ENCODE measurements around the gene STK32A. TPM values are rescaled to one million over a fixed set of nuclear protein-coding genes. Genes with fewer than 3 reads are reported as not detected.

STK32A gene
- total and polyA plus RNA-seq, 2 donors (not counting 1 experiment from before 2014, with no cell fraction given), result not detected

DNA sequence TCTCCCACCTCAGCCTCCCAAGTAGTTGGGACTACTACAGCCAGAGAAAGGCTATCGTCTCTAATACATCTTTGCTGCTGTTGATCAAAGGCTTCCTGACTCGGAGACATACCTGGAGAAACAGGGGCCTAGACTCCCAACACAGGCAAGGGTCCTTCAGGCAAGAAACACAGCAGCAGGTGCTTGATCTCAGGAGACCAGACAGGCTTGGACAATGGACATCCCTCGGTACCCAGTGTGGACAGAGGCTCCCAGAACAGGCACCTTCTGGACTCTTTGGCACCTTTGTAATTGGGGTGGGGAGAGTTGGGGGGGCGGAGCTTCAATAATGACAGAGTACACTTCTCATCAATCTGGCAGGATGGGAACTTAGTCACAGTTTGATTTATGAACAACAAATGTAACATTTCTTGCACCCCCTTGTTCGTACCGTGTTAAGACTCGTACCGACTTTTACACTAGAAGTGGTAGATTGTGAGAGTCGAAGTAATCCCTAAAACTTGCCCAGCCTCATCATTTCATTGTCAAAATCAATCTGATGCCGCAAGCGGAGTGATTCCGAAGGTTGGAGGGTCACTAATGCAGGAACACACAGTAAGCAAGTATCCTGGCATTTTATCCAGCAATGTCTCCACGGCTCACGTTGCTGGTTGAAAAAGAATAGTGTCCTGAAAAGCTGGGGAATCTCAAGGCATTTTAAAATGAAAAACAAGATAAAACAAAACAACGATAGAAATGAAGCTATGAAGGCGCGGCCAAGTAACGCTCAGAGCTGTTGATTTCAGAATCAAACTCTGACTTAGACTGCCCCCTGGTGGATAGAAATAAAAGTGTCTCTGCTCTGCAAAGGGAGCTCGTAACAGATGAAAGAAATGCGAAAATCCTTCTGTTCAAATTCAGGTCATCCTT is 46.4 kb upstream of the STK32A start:
- ChIA-PET POLR2A (no interaction called here), CTCF (interaction anchor here (0.9 to 4.3 kb wide), 9 partner anchors 8 to 657 kb away, joined by 3 to 20 read pairs (median 5); no protein-coding TSS in a partner anchor)
- WGBS (ENCODE audit: insufficient coverage), result 52% methylated on average over 9 of the region's 20 CpGs
- Histone ChIP-seq H3K4me3 (ENCODE audit: control extremely low read depth in 1 of 5, extremely low read depth in 1 of 5, insufficient read depth in 1 of 5, low read depth in 2 of 5, low read length in 4 of 5) (no peak overlapping the region), H2AFZ (ENCODE audit: insufficient read depth, low read depth, low read length, poor library complexity, severe bottlenecking) (peak overlapping the region; percentile 19), H3K79me2 (ENCODE audit: control insufficient read depth, insufficient read depth, low read length) (no peaks in the 10 kb centered on the region), H3K9ac (ENCODE audit: low read length) (no peak overlapping the region), H3K4me2 (replicated peaks; ENCODE audit: low read depth, low read length, poor library complexity, severe bottlenecking) (no peak overlapping the region), H3K4me1 (ENCODE audit: control insufficient read depth in 2 of 2, insufficient read depth in 2 of 2, low read length in 2 of 2) (no peaks in the 10 kb centered on the region), H3K9me3 (ENCODE audit: control extremely low read depth in 1 of 3, control insufficient read depth in 2 of 3, insufficient read depth in 1 of 3, low read length in 2 of 3) (no peaks in the 10 kb centered on the region), H3K27me3 (replicated peaks in 1 of 4; ENCODE audit: control extremely low read depth in 1 of 4, control insufficient read depth in 3 of 4, insufficient read depth in 4 of 4, low read length in 3 of 4) (no peaks in the 10 kb centered on the region), H3K36me3 (replicated peaks in 1 of 2; ENCODE audit: control extremely low read depth in 1 of 2, control insufficient read depth in 1 of 2, extremely low read depth in 1 of 2, insufficient read depth in 2 of 2, low read length in 1 of 2) (no peaks in the 10 kb centered on the region), H4K20me1 (ENCODE audit: control insufficient read depth, insufficient read depth, low read length, poor library complexity, severe bottlenecking) (no peaks in the 10 kb centered on the region), H3K27ac (ENCODE audit: low read length in 2 of 2) (no peak overlapping the region)
- Mint-ChIP-seq H3K4me1 (no peaks in the 10 kb centered on the region), H3K27me3 (no peaks in the 10 kb centered on the region), H3K27ac (no peak overlapping the region), H3K4me3 (no peak overlapping the region), H3K9me3 (ENCODE audit: insufficient read depth) (no peaks in the 10 kb centered on the region)
- intact Hi-C loops (cut with micrococcal nuclease), result loop anchor here (5.0 kb wide), 1 partner anchor 656 kb away; no protein-coding TSS in a partner anchor
- TF ChIP-seq EZH2 (IDR thresholded peaks at IDR 0.05; ENCODE audit: borderline replicate concordance, insufficient read depth, low read depth, low read length, poor library complexity, severe bottlenecking), result no peak
- TF ChIP-seq, protein P1, sequence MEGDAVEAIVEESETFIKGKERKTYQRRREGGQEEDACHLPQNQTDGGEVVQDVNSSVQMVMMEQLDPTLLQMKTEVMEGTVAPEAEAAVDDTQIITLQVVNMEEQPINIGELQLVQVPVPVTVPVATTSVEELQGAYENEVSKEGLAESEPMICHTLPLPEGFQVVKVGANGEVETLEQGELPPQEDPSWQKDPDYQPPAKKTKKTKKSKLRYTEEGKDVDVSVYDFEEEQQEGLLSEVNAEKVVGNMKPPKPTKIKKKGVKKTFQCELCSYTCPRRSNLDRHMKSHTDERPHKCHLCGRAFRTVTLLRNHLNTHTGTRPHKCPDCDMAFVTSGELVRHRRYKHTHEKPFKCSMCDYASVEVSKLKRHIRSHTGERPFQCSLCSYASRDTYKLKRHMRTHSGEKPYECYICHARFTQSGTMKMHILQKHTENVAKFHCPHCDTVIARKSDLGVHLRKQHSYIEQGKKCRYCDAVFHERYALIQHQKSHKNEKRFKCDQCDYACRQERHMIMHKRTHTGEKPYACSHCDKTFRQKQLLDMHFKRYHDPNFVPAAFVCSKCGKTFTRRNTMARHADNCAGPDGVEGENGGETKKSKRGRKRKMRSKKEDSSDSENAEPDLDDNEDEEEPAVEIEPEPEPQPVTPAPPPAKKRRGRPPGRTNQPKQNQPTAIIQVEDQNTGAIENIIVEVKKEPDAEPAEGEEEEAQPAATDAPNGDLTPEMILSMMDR (IDR thresholded peaks at IDR 0.05), result peak; percentile 83
- ATAC-seq (ENCODE audit: low read depth) (no peak), DNase-seq (peak; percentile 35)

DNA sequence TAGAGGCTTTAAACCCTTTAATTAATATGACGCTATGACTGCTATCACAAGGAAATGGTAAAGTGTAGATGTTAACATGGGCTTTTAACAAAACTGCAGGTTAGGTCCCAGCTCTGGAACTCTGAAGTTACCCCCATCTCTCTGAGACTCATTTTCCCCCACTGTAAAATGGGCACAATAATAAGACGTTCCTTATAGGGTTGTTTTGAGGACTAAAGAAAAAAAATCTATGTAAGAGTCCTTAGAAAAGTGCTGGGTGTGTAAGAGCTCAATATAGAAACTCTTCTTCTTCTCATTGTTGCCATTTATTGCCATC is 45.8 kb upstream of the STK32A start:
- Histone ChIP-seq H3K36me3 (replicated peaks in 1 of 2; ENCODE audit: control extremely low read depth in 1 of 2, control insufficient read depth in 1 of 2, extremely low read depth in 1 of 2, insufficient read depth in 2 of 2, low read length in 1 of 2) (no peaks in the 10 kb centered on the region), H3K79me2 (ENCODE audit: control insufficient read depth, insufficient read depth, low read length) (no peaks in the 10 kb centered on the region), H3K27ac (ENCODE audit: low read length in 2 of 2) (no peak overlapping the region), H4K20me1 (ENCODE audit: control insufficient read depth, insufficient read depth, low read length, poor library complexity, severe bottlenecking) (no peaks in the 10 kb centered on the region), H3K9ac (ENCODE audit: low read length) (no peak overlapping the region), H3K27me3 (replicated peaks in 1 of 4; ENCODE audit: control extremely low read depth in 1 of 4, control insufficient read depth in 3 of 4, insufficient read depth in 4 of 4, low read length in 3 of 4) (no peaks in the 10 kb centered on the region), H3K4me2 (replicated peaks; ENCODE audit: low read depth, low read length, poor library complexity, severe bottlenecking) (no peak overlapping the region), H3K4me1 (ENCODE audit: control insufficient read depth in 2 of 2, insufficient read depth in 2 of 2, low read length in 2 of 2) (no peaks in the 10 kb centered on the region), H3K9me3 (ENCODE audit: control extremely low read depth in 1 of 3, control insufficient read depth in 2 of 3, insufficient read depth in 1 of 3, low read length in 2 of 3) (no peaks in the 10 kb centered on the region), H2AFZ (ENCODE audit: insufficient read depth, low read depth, low read length, poor library complexity, severe bottlenecking) (peak overlapping the region; percentile 19), H3K4me3 (ENCODE audit: control extremely low read depth in 1 of 5, extremely low read depth in 1 of 5, insufficient read depth in 1 of 5, low read depth in 2 of 5, low read length in 4 of 5) (no peak overlapping the region)
- H3K4me1 Mint-ChIP-seq, result no peaks in the 10 kb centered on the region
- no peak for ATAC-seq (ENCODE audit: low read depth)
- no peaks in the 10 kb centered on the region for H3K27me3 Mint-ChIP-seq
- DNase-seq, result no peak
- H3K9me3 Mint-ChIP-seq (ENCODE audit: insufficient read depth), result no peaks in the 10 kb centered on the region
- no CpG with 5 or more reads among the region's 2 CpGs for WGBS (ENCODE audit: insufficient coverage)
- CTCF ChIA-PET, result interaction anchor here (0.9 to 4.3 kb wide), 9 partner anchors 9 to 658 kb away, joined by 3 to 20 read pairs (median 5); no protein-coding TSS in a partner anchor
- no peak overlapping the region for H3K4me3 Mint-ChIP-seq
- no peak overlapping the region for H3K27ac Mint-ChIP-seq
- POLR2A ChIA-PET, result no interaction called here
- intact Hi-C loops (cut with micrococcal nuclease), result loop anchor here (5.0 kb wide), 1 partner anchor 657 kb away; no protein-coding TSS in a partner anchor
- no peak for TF ChIP-seq EZH2 (IDR thresholded peaks at IDR 0.05; ENCODE audit: borderline replicate concordance, insufficient read depth, low read depth, low read length, poor library complexity, severe bottlenecking)
- TF ChIP-seq, protein P1 (IDR thresholded peaks at IDR 0.05), result peak; percentile 34
